Large intestine (tissue), 3 donors: ENCODE data around the gene KCNH6. TPM values are rescaled to one million over a fixed set of nuclear protein-coding genes. Genes with fewer than 3 reads are reported as not detected.
A peak's percentile ranks its signal among the peaks of the same experiment; 100 is the strongest.

Experiments used
- DNase-seq, 2 donors: peaks; one replicate each; pipeline versions ENCODE4 v3.0.0 to v3.0.0-alpha.2; 2013
- H3K27ac ChIP-seq: one replicate; pipeline ENCODE4 v1.5.1; 2013; ENCODE audit warnings: low read length
- H3K27me3 ChIP-seq: 2 replicates; pipeline ENCODE4 v1.6.1; 2013; ENCODE audit warnings: low read length; ENCODE audit not compliant: control insufficient read depth, insufficient read depth
- H3K36me3 ChIP-seq: 2 replicates; pipeline ENCODE4 v1.6.1; 2013; ENCODE audit warnings: low read length; ENCODE audit not compliant: control insufficient read depth, insufficient read depth
- H3K4me1 ChIP-seq: one replicate; pipeline ENCODE4 v1.6.1; 2013; ENCODE audit warnings: low read length; ENCODE audit not compliant: control insufficient read depth, insufficient read depth
- H3K4me3 ChIP-seq: one replicate; pipeline ENCODE4 v1.5.1; 2013; ENCODE audit warnings: low read length
- H3K9me3 ChIP-seq: one replicate; pipeline ENCODE4 v1.6.1; 2013; ENCODE audit warnings: mild to moderate bottlenecking, low read depth, low read length, moderate library complexity; ENCODE audit not compliant: control insufficient read depth
- WGBS: methylation state at CpG from one replicate; pipeline ENCODE4 v1.1.5; 2013; ENCODE audit warnings: low lambda C conversion rate; ENCODE audit not compliant: insufficient coverage; 5-methylcytosine and 5-hydroxymethylcytosine counted together
- polyA plus RNA-seq: library from polyadenylated mRNA; unstranded; fragments of 120-200 nt; gene quantifications from one replicate; pipeline ENCODE4 v1.2.1, GENCODE V29; 2013

The KCNH6 gene
- polyA plus RNA-seq, 1 donor: 6.9 TPM

DNA sequence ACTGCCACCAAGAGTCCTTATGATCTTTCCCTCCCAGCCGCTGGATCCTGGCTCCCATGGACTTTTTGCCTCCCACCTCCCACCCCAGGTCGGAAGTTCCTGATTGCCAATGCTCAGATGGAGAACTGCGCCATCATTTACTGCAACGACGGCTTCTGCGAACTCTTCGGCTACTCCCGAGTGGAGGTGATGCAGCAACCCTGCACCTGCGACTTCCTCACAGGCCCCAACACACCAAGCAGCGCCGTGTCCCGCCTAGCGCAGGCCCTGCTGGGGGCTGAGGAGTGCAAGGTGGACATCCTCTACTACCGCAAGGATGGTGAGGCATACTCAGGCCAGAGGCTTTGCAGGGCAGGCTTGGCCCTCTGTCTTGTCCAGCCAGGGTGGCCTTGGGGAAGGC is 893 bp downstream of the KCNH6 start:
- H3K4me3 ChIP-seq: no peak overlapping the region
- no peaks in the 10 kb centered on the region for H3K36me3 ChIP-seq
- peaks cover 4% of the 10 kb centered on the region for H3K27me3 ChIP-seq
- DNase-seq: no peak
- WGBS: no CpG with 5 or more reads among the region's 14 CpGs
- peaks cover 42% of the 10 kb centered on the region for H3K4me1 ChIP-seq
- H3K9me3 ChIP-seq: no peaks in the 10 kb centered on the region
- no peak overlapping the region for H3K27ac ChIP-seq

DNA sequence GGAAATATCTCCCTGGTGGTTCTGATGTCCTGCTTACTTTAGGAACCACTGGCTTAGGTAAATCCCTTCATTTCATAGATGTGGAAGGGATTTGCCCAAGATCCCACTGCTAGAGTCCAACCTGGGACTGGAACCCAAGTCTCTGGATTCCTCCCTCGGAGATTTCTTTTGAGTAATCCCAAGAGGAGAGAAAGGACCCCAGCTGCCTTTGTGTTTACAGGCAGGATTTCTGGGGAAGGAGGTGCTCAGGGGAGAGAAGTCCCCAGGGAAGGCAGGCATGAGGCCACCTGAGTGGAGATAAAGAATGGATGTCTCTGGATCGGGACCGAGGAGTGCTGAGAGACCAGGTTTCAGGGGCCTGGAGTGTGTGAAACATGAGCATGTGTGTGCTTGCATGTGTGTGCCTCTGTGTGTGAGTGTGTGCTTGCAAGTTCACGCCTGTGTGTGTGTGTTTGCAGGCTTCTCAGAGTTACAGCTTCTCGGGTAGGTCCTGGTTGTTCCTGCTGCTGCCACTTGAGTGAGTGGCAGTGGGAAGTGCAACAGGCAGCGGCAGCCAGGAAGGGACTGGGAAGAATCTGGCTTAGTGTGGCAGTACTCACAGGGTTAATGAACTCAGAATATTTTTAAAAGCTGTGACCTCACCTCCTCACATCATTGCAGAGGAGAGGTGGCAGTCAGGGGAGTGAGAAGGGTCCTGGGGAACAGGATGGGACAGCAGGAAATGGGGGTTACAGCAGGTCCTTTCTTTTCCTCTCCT is 2.2 kb downstream of the KCNH6 start:
- Histone ChIP-seq H3K4me3 (no peak overlapping the region), H3K27ac (no peak overlapping the region), H3K36me3 (no peaks in the 10 kb centered on the region), H3K9me3 (no peaks in the 10 kb centered on the region), H3K4me1 (peaks cover 36% of the 10 kb centered on the region), H3K27me3 (peaks cover 4% of the 10 kb centered on the region)
- DNase-seq: no peak
- no CpG with 5 or more reads among the region's 6 CpGs for WGBS

- no CpG with 5 or more reads among the region's 5 CpGs for WGBS
- Histone ChIP-seq H3K4me1 (peaks cover 26% of the 10 kb centered on the region), H3K4me3 (no peak overlapping the region), H3K27ac (no peak overlapping the region), H3K9me3 (no peaks in the 10 kb centered on the region), H3K27me3 (peaks cover 4% of the 10 kb centered on the region), H3K36me3 (no peaks in the 10 kb centered on the region)
- DNase-seq: no peak
Measured at GRCh38 chr17:63526861-63527260, 3.7 kb downstream of the KCNH6 start.

DNA sequence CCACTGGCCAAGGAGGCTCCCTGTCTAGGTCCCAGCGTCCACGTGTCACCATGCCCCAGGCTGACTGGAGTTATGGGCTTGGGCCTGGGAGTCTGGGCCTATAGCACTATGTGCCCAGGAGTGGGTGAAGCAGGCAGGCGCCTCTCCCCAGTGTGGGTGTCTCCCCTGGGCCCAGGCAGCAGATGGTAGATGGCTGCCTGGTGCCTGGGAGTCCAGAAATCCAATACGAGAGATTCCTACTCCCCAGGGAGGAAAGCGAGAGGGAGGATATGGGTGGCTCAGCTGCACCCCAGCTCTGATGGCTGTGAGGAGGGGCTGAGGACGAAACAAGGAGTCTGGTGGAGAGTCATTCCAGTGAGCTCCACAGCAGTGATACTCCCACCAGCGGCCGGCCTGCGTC is 5.0 kb downstream of the KCNH6 start:
- H3K36me3 ChIP-seq: no peaks in the 10 kb centered on the region
- H3K4me3 ChIP-seq: no peak overlapping the region
- WGBS: no CpG with 5 or more reads among the region's 9 CpGs
- H3K9me3 ChIP-seq: no peaks in the 10 kb centered on the region
- no peak overlapping the region for H3K27ac ChIP-seq
- peaks cover 17% of the 10 kb centered on the region for H3K4me1 ChIP-seq
- H3K27me3 ChIP-seq: peaks cover 4% of the 10 kb centered on the region
- no peak for DNase-seq

GRCh38 chr17:63529711-63530556 is 6.8 kb downstream of the KCNH6 start:
- Histone ChIP-seq H3K4me1 (peaks cover 10% of the 10 kb centered on the region), H3K36me3 (no peaks in the 10 kb centered on the region), H3K9me3 (no peaks in the 10 kb centered on the region), H3K4me3 (no peak overlapping the region), H3K27me3 (peaks cover 4% of the 10 kb centered on the region), H3K27ac (no peak overlapping the region)
- no CpG with 5 or more reads among the region's 26 CpGs for WGBS
- peak in 1 of 2 donors; percentile 50 for DNase-seq

DNA sequence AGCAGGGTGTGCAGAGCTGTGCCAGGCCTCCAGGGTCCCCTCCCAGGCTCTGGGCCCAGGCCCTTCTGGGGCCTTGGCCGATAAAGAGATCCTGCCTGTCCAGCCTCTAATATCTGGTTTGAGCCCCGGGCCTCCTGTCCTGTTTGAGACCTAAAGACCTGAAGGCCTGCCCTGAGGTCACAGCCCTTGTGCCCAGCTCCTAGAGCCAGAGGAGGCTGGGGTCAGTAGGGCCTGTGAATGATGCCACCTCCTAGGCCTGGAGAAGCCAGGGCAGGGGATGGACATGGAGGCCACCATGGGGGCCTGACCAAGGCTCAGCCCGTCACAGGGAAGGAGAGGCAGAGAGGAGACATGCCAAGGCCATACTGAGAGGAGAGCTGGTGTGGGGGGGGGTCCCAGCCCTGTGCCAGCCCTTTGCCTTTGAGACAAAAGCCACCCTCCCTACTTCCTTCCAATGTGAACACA is 7.4 kb downstream of the KCNH6 start:
- Histone ChIP-seq H3K27ac (no peak overlapping the region), H3K4me1 (peaks cover 10% of the 10 kb centered on the region), H3K9me3 (no peaks in the 10 kb centered on the region), H3K36me3 (no peaks in the 10 kb centered on the region), H3K27me3 (peaks cover 4% of the 10 kb centered on the region), H3K4me3 (no peak overlapping the region)
- DNase-seq: no peak
- no CpG with 5 or more reads among the region's 3 CpGs for WGBS

DNA sequence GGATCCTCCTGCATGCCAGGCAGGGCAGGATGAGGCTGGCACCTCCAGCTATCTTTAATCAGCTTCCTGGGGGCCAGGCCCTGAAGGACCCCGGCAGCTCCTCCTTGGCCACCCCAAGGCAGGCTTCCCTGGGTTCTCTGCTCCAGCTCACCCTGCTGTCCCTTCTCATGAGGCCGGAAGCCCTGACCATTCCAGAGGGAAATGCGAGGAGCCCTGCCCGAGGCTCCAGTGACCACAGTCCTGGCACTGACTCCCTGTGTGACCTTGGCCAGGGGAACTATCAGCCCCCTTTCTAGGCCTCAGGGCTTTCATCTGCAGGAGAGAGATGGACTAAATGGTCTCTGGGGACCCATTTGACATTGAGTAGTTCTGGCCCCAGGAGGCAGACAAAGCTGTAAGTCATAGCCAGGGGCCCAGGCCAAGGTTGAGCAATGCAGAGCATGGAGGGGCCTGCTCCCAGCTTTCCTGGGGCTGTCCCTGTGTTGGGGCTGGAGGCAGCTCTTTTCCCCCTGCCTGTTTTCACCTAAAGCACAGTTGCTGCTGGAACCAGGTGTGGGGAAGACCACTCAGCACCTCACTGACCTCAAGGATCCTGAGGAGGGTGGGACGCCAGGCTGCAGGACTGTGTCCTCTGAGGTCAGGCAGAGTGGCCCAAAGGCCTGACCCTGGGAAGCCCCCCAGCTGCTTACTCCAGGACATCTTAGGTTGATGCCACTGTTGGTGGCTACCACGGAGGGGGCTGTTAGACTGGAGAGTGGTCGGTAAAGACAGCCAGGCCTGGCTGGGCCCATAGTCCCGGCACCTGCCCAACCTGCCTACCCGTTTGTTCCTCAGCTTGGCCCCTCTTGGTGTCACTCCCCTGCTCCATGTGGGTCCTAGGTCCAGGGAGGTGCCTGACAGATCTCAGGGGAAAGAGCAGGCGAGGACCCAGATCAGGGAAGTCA is 8.1 kb downstream of the KCNH6 start:
- no peak overlapping the region for H3K27ac ChIP-seq
- no peaks in the 10 kb centered on the region for H3K36me3 ChIP-seq
- H3K27me3 ChIP-seq: peaks cover 4% of the 10 kb centered on the region
- no CpG with 5 or more reads among the region's 10 CpGs for WGBS
- H3K9me3 ChIP-seq: no peaks in the 10 kb centered on the region
- H3K4me1 ChIP-seq: peaks cover 10% of the 10 kb centered on the region
- H3K4me3 ChIP-seq: no peak overlapping the region
- DNase-seq: no peak

- no CpG with 5 or more reads among the region's 20 CpGs for WGBS
- DNase-seq: no peak
Measured at GRCh38 chr17:63533433-63534077, 10.4 kb downstream of the KCNH6 start.

DNA sequence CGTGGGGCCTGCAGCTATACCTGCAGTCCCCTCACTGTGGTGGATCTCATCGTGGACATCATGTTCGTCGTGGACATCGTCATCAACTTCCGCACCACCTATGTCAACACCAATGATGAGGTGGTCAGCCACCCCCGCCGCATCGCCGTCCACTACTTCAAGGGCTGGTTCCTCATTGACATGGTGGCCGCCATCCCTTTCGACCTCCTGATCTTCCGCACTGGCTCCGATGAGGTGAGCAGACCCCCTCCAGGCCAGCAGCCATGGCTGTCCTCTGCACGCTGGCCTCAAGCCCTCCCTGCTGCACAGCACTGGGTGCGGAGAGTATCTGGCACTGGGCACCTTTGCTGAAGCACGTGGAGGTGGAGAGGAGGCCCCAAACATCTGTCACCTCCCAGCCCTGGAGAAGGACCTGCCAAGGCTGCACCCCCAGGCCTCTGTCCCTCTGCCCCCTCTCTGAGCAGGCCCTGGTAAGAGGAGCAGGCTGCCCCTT is 11.0 kb downstream of the KCNH6 start:
- Histone ChIP-seq H3K4me3 (no peak overlapping the region), H3K27ac (no peak overlapping the region), H3K9me3 (no peaks in the 10 kb centered on the region), H3K27me3 (peaks cover 15% of the 10 kb centered on the region), H3K4me1 (peaks cover 15% of the 10 kb centered on the region), H3K36me3 (no peaks in the 10 kb centered on the region)
- WGBS: no CpG with 5 or more reads among the region's 17 CpGs
- DNase-seq: no peak

More at GRCh38 chr17:63533433-63534077, 10.4 kb downstream of the KCNH6 start:
- H3K4me3 ChIP-seq: no peak overlapping the region
- no peaks in the 10 kb centered on the region for H3K36me3 ChIP-seq
- no peaks in the 10 kb centered on the region for H3K9me3 ChIP-seq
- peaks cover 14% of the 10 kb centered on the region for H3K4me1 ChIP-seq
- H3K27me3 ChIP-seq: peaks cover 10% of the 10 kb centered on the region
- H3K27ac ChIP-seq: no peak overlapping the region
